Suprapubic skin (tissue), 4 donors: ENCODE data around the gene SRGAP1. TPM values are rescaled to one million over a fixed set of nuclear protein-coding genes. Genes with fewer than 3 reads are reported as not detected.

ENCODE experiments used
- DNase-seq, 2 donors: peaks; one replicate each; pipeline ENCODE4 v3.0.0-alpha.2; 2019; ENCODE audit warnings: low spot score in 2 of 2
- H3K27ac ChIP-seq: fragments of 200-600 bp; sonication (generic); one replicate; pipeline ENCODE4 v1.5.1; 2019
- H3K27me3 ChIP-seq: fragments of 200-600 bp; sonication (generic); one replicate; pipeline ENCODE4 v1.5.1; 2019
- H3K36me3 ChIP-seq: fragments of 200-600 bp; sonication (generic); one replicate; pipeline ENCODE4 v1.5.1; 2019
- H3K4me1 ChIP-seq: fragments of 200-600 bp; sonication (generic); one replicate; pipeline ENCODE4 v1.5.1; 2019
- H3K4me3 ChIP-seq: fragments of 200-600 bp; sonication (generic); one replicate; pipeline ENCODE4 v1.5.1; 2019; ENCODE audit warnings: mild to moderate bottlenecking
- H3K9me3 ChIP-seq: fragments of 200-600 bp; sonication (generic); one replicate; pipeline ENCODE4 v1.5.1; 2019
- CTCF ChIP-seq, 2 donors: fragments of 200-600 bp in 1 of 2; fragments of 450-650 bp in 1 of 2; sonication (generic) in 1 of 2; IDR thresholded peaks; one replicate each; pipeline ENCODE4 v1.5.1; 2016 to 2019; ENCODE audit warnings: antibody characterized with exemption in 2 of 2, mild to moderate bottlenecking in 1 of 2, moderate library complexity in 1 of 2
- EP300 ChIP-seq: sonication (generic); formaldehyde crosslinking; IDR thresholded peaks from one replicate; pipeline ENCODE4 v1.6.1; 2017; ENCODE audit warnings: antibody characterized with exemption
- POLR2A ChIP-seq, 2 donors: fragments of 450-650 bp; IDR thresholded peaks; one replicate each; pipeline ENCODE4 v1.6.1; 2017; ENCODE audit warnings: antibody characterized with exemption in 2 of 2, mild to moderate bottlenecking in 2 of 2, moderate library complexity in 2 of 2
- POLR2AphosphoS5 ChIP-seq, 3 donors: sonication (generic); formaldehyde crosslinking; IDR thresholded peaks; one replicate each; pipeline ENCODE4 v1.6.1; 2017; ENCODE audit warnings: antibody characterized with exemption in 3 of 3
- WGBS: methylation state at CpG from one replicate; pipeline ENCODE4 v1.1.5; 2018; 5-methylcytosine and 5-hydroxymethylcytosine counted together
- total RNA-seq, 4 donors: library from RNA; depleted of rRNA; stranded (reverse); fragments of >200 nt; gene quantifications; one replicate each; pipeline ENCODE4 v1.1.0, GENCODE V29; 2016

The SRGAP1 gene
- 10 to 100 TPM in 2 of 4 donors, 1 to 10 TPM in 2; 8.4 to 10.9 (median 9.8) TPM for total RNA-seq

GRCh38 chr12:63844391-63845341 is at the start of gene SRGAP1:
Gene SRGAP1, plus strand, starts transcription at chr12:63844700. Its CDS starts 117 bp downstream, at chr12:63844817.
- WGBS, result 4% methylated on average over 47 of the region's 52 CpGs
- Histone ChIP-seq H3K27ac (peak within 1 kb of the TSS; percentile 92), H3K4me3 (peak within 1 kb of the TSS; percentile 77), H3K27me3 (no peaks in the 10 kb centered on the region), H3K9me3 (no peaks in the 10 kb centered on the region), H3K4me1 (peaks cover 20% of the 10 kb centered on the region), H3K36me3 (no peaks in the 10 kb centered on the region)
- peak in 1 of 3 donors; percentile 14 for TF ChIP-seq POLR2AphosphoS5 (IDR thresholded peaks at IDR 0.05)
- TF ChIP-seq POLR2A (IDR thresholded peaks at IDR 0.05), result no peak
- no peak for TF ChIP-seq CTCF (IDR thresholded peaks at IDR 0.05)
- no peak for TF ChIP-seq EP300
- DNase-seq, result peak; percentile 83 to 91

DNA sequence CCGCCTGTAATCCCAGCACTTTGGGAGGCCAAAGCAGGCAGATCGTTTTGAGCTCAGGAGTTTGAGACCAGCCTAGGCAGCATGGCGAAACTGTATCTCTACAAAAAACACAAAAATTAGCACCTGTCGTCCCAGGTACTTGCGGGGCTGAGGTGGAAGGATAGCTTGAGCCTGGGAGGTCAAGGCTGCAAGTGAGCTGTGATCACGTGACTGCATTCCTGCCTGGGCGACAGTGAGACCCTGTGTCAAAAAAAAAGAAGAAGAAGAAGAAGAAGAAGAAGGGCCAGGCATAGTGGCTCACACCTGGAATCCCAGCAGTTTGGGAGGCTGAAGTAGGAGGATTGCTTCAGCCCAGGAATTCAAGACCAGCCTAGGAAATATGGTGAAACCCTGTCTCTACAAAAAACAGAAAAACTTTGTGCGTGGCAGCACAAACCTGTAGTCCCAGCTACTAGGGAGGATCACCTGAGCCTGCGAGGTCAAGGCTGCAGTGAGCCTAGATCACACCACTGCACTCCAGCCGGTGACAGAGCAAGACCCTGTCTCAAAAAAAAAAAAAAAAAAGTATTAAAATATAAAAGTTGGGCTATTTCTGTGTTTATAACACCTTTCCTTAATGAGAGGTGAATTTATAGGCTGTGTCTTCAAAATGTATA is 49.3 kb upstream of the SRGAP1 start:
- TF ChIP-seq EP300 (no peak), CTCF (IDR thresholded peaks at IDR 0.05) (no peak), POLR2AphosphoS5 (IDR thresholded peaks at IDR 0.05) (no peak)
- Histone ChIP-seq H3K36me3 (peaks cover 10% of the 10 kb centered on the region), H3K9me3 (no peaks in the 10 kb centered on the region), H3K4me1 (no peaks in the 10 kb centered on the region), H3K27ac (no peak overlapping the region), H3K4me3 (no peak overlapping the region), H3K27me3 (no peaks in the 10 kb centered on the region)
- no peak for DNase-seq
- 91% methylated on average over 10 of the region's 10 CpGs for WGBS

DNA sequence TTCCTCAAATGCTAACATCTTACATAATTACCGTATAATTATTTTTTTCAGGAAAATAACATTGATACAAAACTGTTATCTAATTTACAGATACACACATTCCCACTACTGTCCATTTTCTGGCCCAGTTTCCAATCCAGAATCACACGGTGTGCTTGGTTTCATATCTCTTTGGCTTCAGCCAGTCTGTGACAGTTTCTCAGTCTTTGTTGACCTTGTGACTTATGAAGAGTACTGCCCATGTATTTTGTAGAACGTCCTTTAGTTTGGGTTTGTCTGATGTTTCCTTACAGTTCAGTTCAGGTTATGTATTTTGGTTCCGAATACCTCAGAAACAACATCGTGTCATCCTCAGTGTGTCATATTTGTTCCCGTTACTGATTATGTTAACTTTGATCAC is 48.6 kb upstream of the SRGAP1 start:
- no peaks in the 10 kb centered on the region for H3K9me3 ChIP-seq
- H3K4me1 ChIP-seq, result no peaks in the 10 kb centered on the region
- no peak for DNase-seq
- H3K4me3 ChIP-seq, result no peak overlapping the region
- peaks cover 3% of the 10 kb centered on the region for H3K36me3 ChIP-seq
- 96% methylated on average over 6 of the region's 6 CpGs for WGBS
- no peak for TF ChIP-seq POLR2AphosphoS5 (IDR thresholded peaks at IDR 0.05)
- no peak for TF ChIP-seq CTCF (IDR thresholded peaks at IDR 0.05)
- TF ChIP-seq EP300, result no peak
- TF ChIP-seq POLR2A (IDR thresholded peaks at IDR 0.05), result no peak
- H3K27me3 ChIP-seq, result no peaks in the 10 kb centered on the region
- H3K27ac ChIP-seq, result no peak overlapping the region

GRCh38 chr12:63802012-63802608 is 42.4 kb upstream of the SRGAP1 start:
- TF ChIP-seq EP300 (no peak), POLR2A (IDR thresholded peaks at IDR 0.05) (no peak), CTCF (IDR thresholded peaks at IDR 0.05) (peak in 1 of 2 donors; percentile 25)
- WGBS, result 72% methylated on average over 6 of the region's 6 CpGs
- DNase-seq, result no peak

DNA sequence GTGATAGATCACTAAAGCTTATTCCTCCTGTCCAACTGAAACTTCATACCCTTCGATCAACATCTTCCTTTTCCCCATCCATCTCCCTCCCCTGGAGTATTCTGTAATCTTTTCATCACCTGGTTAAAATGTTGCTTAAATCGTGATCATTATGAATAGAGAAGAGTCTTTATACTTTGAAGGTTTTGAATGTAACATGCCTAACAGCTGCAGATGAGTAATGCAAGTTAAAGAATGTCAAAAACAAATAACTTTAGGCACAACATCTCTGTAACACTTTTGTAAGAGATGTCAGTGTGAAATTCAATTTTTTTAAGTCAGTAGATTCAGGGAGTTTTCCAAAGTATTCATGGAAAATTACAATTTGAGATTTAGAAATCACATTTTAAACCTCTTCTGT is 39.8 kb upstream of the SRGAP1 start:
- H3K27me3 ChIP-seq, result no peaks in the 10 kb centered on the region
- H3K9me3 ChIP-seq, result no peaks in the 10 kb centered on the region
- no peak overlapping the region for H3K4me3 ChIP-seq
- no peak for DNase-seq
- no peak overlapping the region for H3K27ac ChIP-seq
- no peaks in the 10 kb centered on the region for H3K4me1 ChIP-seq
- no peak for TF ChIP-seq EP300
- TF ChIP-seq POLR2AphosphoS5 (IDR thresholded peaks at IDR 0.05), result no peak
- TF ChIP-seq POLR2A (IDR thresholded peaks at IDR 0.05), result no peak
- TF ChIP-seq CTCF (IDR thresholded peaks at IDR 0.05), result no peak
- 86% methylated on average over 2 of the region's 2 CpGs for WGBS
- H3K36me3 ChIP-seq, result peaks cover 23% of the 10 kb centered on the region

More at GRCh38 chr12:63802012-63802608, 42.4 kb upstream of the SRGAP1 start:
- Histone ChIP-seq H3K36me3 (peaks cover 11% of the 10 kb centered on the region), H3K4me1 (no peaks in the 10 kb centered on the region), H3K9me3 (no peaks in the 10 kb centered on the region), H3K4me3 (no peak overlapping the region), H3K27ac (no peak overlapping the region), H3K27me3 (no peaks in the 10 kb centered on the region)
